ENCODE results near the gene ALDH1L1. TPM values are rescaled to one million over a fixed set of nuclear protein-coding genes. Genes with fewer than 3 reads are reported as not detected.

ALDH1L1 gene
- total RNA-seq, 2 experiments from 2014 or later: not detected

DNA sequence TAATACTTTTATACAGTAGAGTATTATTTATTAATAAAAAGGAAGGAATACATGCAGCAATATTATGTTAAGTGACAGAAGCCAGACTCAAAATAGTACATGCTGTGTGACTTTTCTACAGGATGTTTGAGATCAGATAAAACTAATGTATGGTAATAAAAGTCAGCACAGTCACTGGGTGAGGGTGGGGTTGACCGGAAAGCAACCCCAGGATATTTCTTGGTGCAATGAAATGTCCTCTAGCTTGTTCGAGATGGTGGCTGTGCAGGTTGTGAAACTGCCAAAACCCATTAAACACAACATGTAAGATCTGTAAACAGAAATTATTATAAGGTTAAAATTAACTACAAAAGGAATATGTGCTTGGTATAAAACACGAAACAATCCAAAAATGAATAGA, 20.8 kb upstream of the ALDH1L1 start:
- intact Hi-C loops (cut with DNase I, micrococcal nuclease): no loop called here
- H3K27ac ChIP-seq (ENCODE audit: low read depth in 1 of 2, low read length in 2 of 2): no peak overlapping the region
- Mint-ChIP-seq H3K27ac (no peak overlapping the region), H3K27me3 (peaks cover 31% of the 10 kb centered on the region), H3K36me3 (ENCODE audit: low read depth) (no peaks in the 10 kb centered on the region), H3K4me3 (no peak overlapping the region), H3K9me3 (no peaks in the 10 kb centered on the region), H3K4me1 (ENCODE audit: low read depth) (no peaks in the 10 kb centered on the region)
- POLR2A ChIA-PET: no interaction called here
- H3K27me3 ChIP-seq (ENCODE audit: control insufficient read depth in 1 of 2, insufficient read depth in 2 of 2, low read length in 2 of 2): peaks cover 8 to 15% of the 10 kb centered on the region in 2 experiments
- H3K9me3 ChIP-seq (ENCODE audit: control insufficient read depth in 1 of 2, insufficient read depth in 1 of 2, low read length in 2 of 2): no peaks in the 10 kb centered on the region
- H3K4me3 ChIP-seq (ENCODE audit: low read length): no peak overlapping the region
- no peaks in the 10 kb centered on the region for H3K4me1 ChIP-seq (ENCODE audit: insufficient read depth, low read length)
- CTCF ChIA-PET: no interaction called here
- TF ChIP-seq, protein P1, sequence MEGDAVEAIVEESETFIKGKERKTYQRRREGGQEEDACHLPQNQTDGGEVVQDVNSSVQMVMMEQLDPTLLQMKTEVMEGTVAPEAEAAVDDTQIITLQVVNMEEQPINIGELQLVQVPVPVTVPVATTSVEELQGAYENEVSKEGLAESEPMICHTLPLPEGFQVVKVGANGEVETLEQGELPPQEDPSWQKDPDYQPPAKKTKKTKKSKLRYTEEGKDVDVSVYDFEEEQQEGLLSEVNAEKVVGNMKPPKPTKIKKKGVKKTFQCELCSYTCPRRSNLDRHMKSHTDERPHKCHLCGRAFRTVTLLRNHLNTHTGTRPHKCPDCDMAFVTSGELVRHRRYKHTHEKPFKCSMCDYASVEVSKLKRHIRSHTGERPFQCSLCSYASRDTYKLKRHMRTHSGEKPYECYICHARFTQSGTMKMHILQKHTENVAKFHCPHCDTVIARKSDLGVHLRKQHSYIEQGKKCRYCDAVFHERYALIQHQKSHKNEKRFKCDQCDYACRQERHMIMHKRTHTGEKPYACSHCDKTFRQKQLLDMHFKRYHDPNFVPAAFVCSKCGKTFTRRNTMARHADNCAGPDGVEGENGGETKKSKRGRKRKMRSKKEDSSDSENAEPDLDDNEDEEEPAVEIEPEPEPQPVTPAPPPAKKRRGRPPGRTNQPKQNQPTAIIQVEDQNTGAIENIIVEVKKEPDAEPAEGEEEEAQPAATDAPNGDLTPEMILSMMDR (IDR thresholded peaks at IDR 0.05): no peak
- ATAC-seq (ENCODE audit: poor library complexity): no peak
- no peaks in the 10 kb centered on the region for H3K36me3 ChIP-seq (ENCODE audit: insufficient read depth, low read length)
- DNase-seq: no peak

DNA sequence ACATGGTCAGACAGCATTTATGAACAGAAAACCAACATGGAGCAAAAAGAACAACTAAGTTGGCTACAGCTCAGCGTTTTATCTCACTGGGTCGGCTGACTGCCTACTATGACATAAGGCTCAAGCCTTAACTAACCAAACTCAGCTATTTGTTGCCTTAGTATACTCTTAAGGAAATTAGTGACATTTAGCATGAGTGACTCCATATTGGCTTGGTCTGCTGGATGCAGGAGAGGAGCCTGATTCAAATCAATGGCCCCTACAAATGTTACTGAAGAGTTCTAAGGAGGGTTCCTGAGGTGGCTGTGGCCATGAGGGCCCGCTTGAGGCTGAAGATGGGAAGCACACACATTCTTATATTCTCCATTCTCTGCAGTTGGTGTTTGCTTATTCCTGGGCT, 20.1 kb upstream of the ALDH1L1 start:
- no peak for ATAC-seq (ENCODE audit: poor library complexity)

DNA sequence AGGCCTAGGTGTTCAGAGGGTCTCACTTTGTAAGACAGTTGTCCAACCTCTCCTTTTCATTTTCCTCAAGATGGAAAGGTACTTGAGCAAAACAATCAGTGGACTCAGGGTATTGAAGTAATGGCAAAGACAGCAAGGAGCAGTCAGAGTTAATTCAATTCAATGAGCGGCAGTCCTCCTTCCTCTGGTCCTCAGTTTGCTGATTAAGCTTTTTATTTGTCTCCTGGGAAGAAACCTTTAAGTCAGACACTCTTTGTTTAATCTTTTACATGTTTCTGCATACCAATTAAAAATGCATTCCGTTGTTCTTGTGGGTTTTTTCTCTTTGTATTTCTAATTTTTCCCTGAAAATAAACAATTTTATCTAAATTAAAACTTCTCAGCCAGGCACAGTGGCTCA, 18.9 kb upstream of the ALDH1L1 start:
- TF ChIP-seq, protein P1 (IDR thresholded peaks at IDR 0.05): no peak
- Histone ChIP-seq H3K27me3 (ENCODE audit: control insufficient read depth in 1 of 2, insufficient read depth in 2 of 2, low read length in 2 of 2) (peaks cover 8 to 15% of the 10 kb centered on the region in 2 experiments), H3K4me1 (ENCODE audit: insufficient read depth, low read length) (no peaks in the 10 kb centered on the region), H3K36me3 (ENCODE audit: insufficient read depth, low read length) (no peaks in the 10 kb centered on the region), H3K4me3 (ENCODE audit: low read length) (no peak overlapping the region), H3K9me3 (ENCODE audit: control insufficient read depth in 1 of 2, insufficient read depth in 1 of 2, low read length in 2 of 2) (no peaks in the 10 kb centered on the region), H3K27ac (ENCODE audit: low read depth in 1 of 2, low read length in 2 of 2) (no peak overlapping the region)
- ATAC-seq (ENCODE audit: poor library complexity): no peak
- no peaks in the 10 kb centered on the region for H3K4me1 Mint-ChIP-seq (ENCODE audit: low read depth)
- no peaks in the 10 kb centered on the region for H3K36me3 Mint-ChIP-seq (ENCODE audit: low read depth)
- no peak overlapping the region for H3K4me3 Mint-ChIP-seq
- intact Hi-C loops (cut with DNase I, micrococcal nuclease): no loop called here
- DNase-seq: no peak
- POLR2A ChIA-PET: no interaction called here
- no peak overlapping the region for H3K27ac Mint-ChIP-seq
- CTCF ChIA-PET: no interaction called here
- no peaks in the 10 kb centered on the region for H3K9me3 Mint-ChIP-seq
- peaks cover 24% of the 10 kb centered on the region for H3K27me3 Mint-ChIP-seq

More for the DNA sequence above, 20.1 kb upstream of the ALDH1L1 start:
- Histone ChIP-seq H3K9me3 (ENCODE audit: control insufficient read depth in 1 of 2, insufficient read depth in 1 of 2, low read length in 2 of 2) (no peaks in the 10 kb centered on the region), H3K4me3 (ENCODE audit: low read length) (no peak overlapping the region), H3K27me3 (ENCODE audit: control insufficient read depth in 1 of 2, insufficient read depth in 2 of 2, low read length in 2 of 2) (peaks cover 8 to 15% of the 10 kb centered on the region in 2 experiments), H3K27ac (ENCODE audit: low read depth in 1 of 2, low read length in 2 of 2) (no peak overlapping the region), H3K4me1 (ENCODE audit: insufficient read depth, low read length) (no peaks in the 10 kb centered on the region), H3K36me3 (ENCODE audit: insufficient read depth, low read length) (no peaks in the 10 kb centered on the region)
- Mint-ChIP-seq H3K4me1 (ENCODE audit: low read depth) (no peaks in the 10 kb centered on the region), H3K4me3 (no peak overlapping the region), H3K27me3 (peaks cover 31% of the 10 kb centered on the region), H3K36me3 (ENCODE audit: low read depth) (no peaks in the 10 kb centered on the region), H3K27ac (no peak overlapping the region), H3K9me3 (no peaks in the 10 kb centered on the region)
- intact Hi-C loops (cut with DNase I, micrococcal nuclease): no loop called here
- TF ChIP-seq, protein P1 (IDR thresholded peaks at IDR 0.05): no peak
- ChIA-PET POLR2A (interaction anchor here (0.6 kb wide), 1 partner anchor 638 kb away, joined by 3 read pairs; no protein-coding TSS in a partner anchor), CTCF (no interaction called here)
- no peak for DNase-seq

Measured in CD4-positive, alpha-beta T cell (primary cell).